HEK293 (cell line): ENCODE results near the gene AP2M1.

Experiments used
- CTCF ChIA-PET: fragments of 350-600 bp; formaldehyde crosslinking; extraction: SDS; loops from one replicate; lab custom pipeline; 2021; ENCODE audit warnings: antibody characterized with exemption; lab: Yijun Ruan, JAX
- POLR2A ChIA-PET: fragments of 300-600 bp; formaldehyde crosslinking; extraction: SDS; loops from one replicate; lab custom pipeline; 2020; ENCODE audit warnings: antibody characterized with exemption, inconsistent platforms; lab: Yijun Ruan, JAX
- H3K27ac ChIP-seq: fragments of 200-500 bp; sonication (Bioruptor generic); 2 replicates; pipeline ENCODE4 v1.5.1; 2014; ENCODE audit warnings: low read depth, low read length, control low read depth, inconsistent platforms; ENCODE audit errors: extremely low read depth
- H3K36me3 ChIP-seq, 2 experiments: fragments of 200-500 bp in 1 of 2; sonication (Bioruptor generic) in 1 of 2; 1 replicate in 1 of 2; 2 replicates in 1 of 2; pipeline ENCODE4 v1.5.1; 2014 to 2017; ENCODE audit warnings: inconsistent platforms in 2 of 2, low read length in 2 of 2; ENCODE audit not compliant: control insufficient read depth in 2 of 2, insufficient read depth in 1 of 2
- H3K4me1 ChIP-seq: fragments of 200-500 bp; sonication (Bioruptor generic); 2 replicates; pipeline ENCODE4 v1.5.1; 2014; ENCODE audit warnings: mild to moderate bottlenecking, low read length, inconsistent platforms; ENCODE audit not compliant: control insufficient read depth, insufficient read depth
- H3K4me3 ChIP-seq: 2 replicates; pipeline ENCODE4 v1.5.1; 2011; ENCODE audit warnings: low read depth, mild to moderate bottlenecking, control low read depth, low read length, moderate library complexity
- H3K9me3 ChIP-seq: fragments of 200-500 bp; sonication (Bioruptor generic); 2 replicates; pipeline ENCODE4 v1.5.1; 2014; ENCODE audit warnings: low read depth, low read length, inconsistent platforms; ENCODE audit not compliant: control insufficient read depth, insufficient read depth
- ELK4 ChIP-seq: IDR thresholded peaks from 2 replicates; pipeline ENCODE4 v1.6.1; 2011; ENCODE audit warnings: mild to moderate bottlenecking, low read depth, low read length, borderline replicate concordance
- INSM2 ChIP-seq: fragments of 450-650 bp; formaldehyde crosslinking; IDR thresholded peaks from 2 replicates; pipeline ENCODE4 v1.5.1; 2016; ENCODE audit warnings: missing biosample characterization, missing genetic modification characterization
- MEIS1 ChIP-seq: sonication (generic); formaldehyde crosslinking; IDR thresholded peaks from 2 replicates; pipeline ENCODE4 v1.8.1; 2022; ENCODE audit warnings: missing genetic modification reagents, mild to moderate bottlenecking, borderline replicate concordance
- MZF1 ChIP-seq: fragments of 450-650 bp; formaldehyde crosslinking; IDR thresholded peaks from 2 replicates; pipeline ENCODE4 v1.5.1; 2017; ENCODE audit warnings: missing biosample characterization, missing genetic modification characterization, borderline replicate concordance
- OVOL3 ChIP-seq: fragments of 450-650 bp; formaldehyde crosslinking; IDR thresholded peaks from 2 replicates; pipeline ENCODE4 v1.5.1; 2016; ENCODE audit warnings: missing biosample characterization, missing genetic modification characterization
- PBX3 ChIP-seq: sonication (generic); formaldehyde crosslinking; IDR thresholded peaks from 2 replicates; pipeline ENCODE4 v1.8.1; 2022; ENCODE audit warnings: mild to moderate bottlenecking, moderate library complexity, missing genetic modification reagents
- SCRT2 ChIP-seq: fragments of 450-650 bp; formaldehyde crosslinking; IDR thresholded peaks from 2 replicates; pipeline ENCODE4 v1.5.1; 2016; ENCODE audit warnings: missing biosample characterization, missing genetic modification characterization
- YY1 ChIP-seq: fragments of 450-650 bp; formaldehyde crosslinking; IDR thresholded peaks from 2 replicates; pipeline ENCODE4 v1.5.1; 2018; ENCODE audit warnings: missing biosample characterization, missing genetic modification characterization
- ZBTB1 ChIP-seq: fragments of 450-650 bp; formaldehyde crosslinking; IDR thresholded peaks from 2 replicates; pipeline ENCODE4 v1.5.1; 2016; ENCODE audit warnings: missing biosample characterization, missing genetic modification characterization
- ZNF138 ChIP-seq: fragments of 450-650 bp; formaldehyde crosslinking; IDR thresholded peaks from 2 replicates; pipeline ENCODE4 v1.5.1; 2016; ENCODE audit warnings: missing biosample characterization, missing genetic modification characterization, borderline replicate concordance
- ZNF157 ChIP-seq: fragments of 450-650 bp; formaldehyde crosslinking; IDR thresholded peaks from 2 replicates; pipeline ENCODE4 v1.5.1; 2016; ENCODE audit warnings: missing biosample characterization, missing genetic modification characterization
- ZNF202 ChIP-seq: fragments of 450-650 bp; formaldehyde crosslinking; IDR thresholded peaks from 2 replicates; pipeline ENCODE4 v1.5.1; 2016; ENCODE audit warnings: missing biosample characterization, missing genetic modification characterization, borderline replicate concordance
- ZNF24 ChIP-seq: fragments of 450-650 bp; formaldehyde crosslinking; IDR thresholded peaks from 2 replicates; pipeline ENCODE4 v1.5.1; 2016; ENCODE audit warnings: missing biosample characterization, missing genetic modification characterization
- ZNF449 ChIP-seq: fragments of 450-650 bp; formaldehyde crosslinking; IDR thresholded peaks from 2 replicates; pipeline ENCODE4 v1.5.1; 2017; ENCODE audit warnings: missing biosample characterization, mild to moderate bottlenecking, missing genetic modification characterization, moderate library complexity
- ZNF558 ChIP-seq: fragments of 450-650 bp; formaldehyde crosslinking; IDR thresholded peaks from 2 replicates; pipeline ENCODE4 v1.5.1; 2016; ENCODE audit warnings: missing biosample characterization, missing genetic modification characterization
- ZNF600 ChIP-seq: fragments of 450-650 bp; formaldehyde crosslinking; IDR thresholded peaks from 2 replicates; pipeline ENCODE4 v1.5.1; 2016; ENCODE audit warnings: missing biosample characterization, missing genetic modification characterization
- ZNF629 ChIP-seq: fragments of 450-650 bp; formaldehyde crosslinking; IDR thresholded peaks from 2 replicates; pipeline ENCODE4 v1.5.1; 2017; ENCODE audit warnings: missing biosample characterization, missing genetic modification characterization
- ZNF658 ChIP-seq: fragments of 450-650 bp; formaldehyde crosslinking; IDR thresholded peaks from 2 replicates; pipeline ENCODE4; 2016; ENCODE audit warnings: missing biosample characterization, missing genetic modification characterization
- ZNF660 ChIP-seq: fragments of 450-650 bp; IDR thresholded peaks from 2 replicates; pipeline ENCODE4 v1.5.1; 2018; ENCODE audit warnings: missing biosample characterization, mild to moderate bottlenecking, missing genetic modification characterization
- ZNF692 ChIP-seq: fragments of 450-650 bp; formaldehyde crosslinking; IDR thresholded peaks from 2 replicates; pipeline ENCODE4 v1.5.1; 2016; ENCODE audit warnings: missing biosample characterization, missing genetic modification characterization
- ZSCAN4 ChIP-seq: fragments of 450-650 bp; formaldehyde crosslinking; IDR thresholded peaks from 2 replicates; pipeline ENCODE4 v1.5.1; 2017; ENCODE audit warnings: missing biosample characterization, missing genetic modification characterization

AP2M1 gene

GRCh38 chr3:184203526-184203925 lies 28.9 kb downstream of the AP2M1 start (continued):
- TF ChIP-seq ZSCAN4 (no peak), OVOL3 (tag by site-specific recombination) (no peak), ZBTB1 (tag by site-specific recombination) (no peak)

- POLR2A ChIA-PET, result no interaction called here
- TF ChIP-seq ZNF658 (no peak), SCRT2 (tag by site-specific recombination) (no peak), ZNF558 (tag by site-specific recombination) (no peak), ZNF202 (tag by site-specific recombination) (no peak), MZF1 (tag by site-specific recombination) (no peak), PBX3 (CRISPR knock-in tag) (no peak)
- CTCF ChIA-PET, result interaction anchor here (1.2 kb wide), 1 partner anchor 18 kb away, joined by 4 read pairs; no protein-coding TSS in a partner anchor
Observed at GRCh38 chr3:184209146-184209923, 34.7 kb downstream of the AP2M1 start.

GRCh38 chr3:184211297-184211696 lies 36.6 kb downstream of the AP2M1 start:
- no peaks in the 10 kb centered on the region for H3K36me3 ChIP-seq
- no peaks in the 10 kb centered on the region for H3K9me3 ChIP-seq
- H3K4me3 ChIP-seq, result no peak overlapping the region
- H3K4me1 ChIP-seq, result no peaks in the 10 kb centered on the region
- POLR2A ChIA-PET, result no interaction called here
- CTCF ChIA-PET, result interaction anchor here (1.2 kb wide), 1 partner anchor 17 kb away, joined by 4 read pairs; no protein-coding TSS in a partner anchor
- no peak overlapping the region for H3K27ac ChIP-seq
- TF ChIP-seq ZNF138 (tag by site-specific recombination) (no peak), ZNF692 (tag by site-specific recombination) (no peak), ELK4 (no peak), ZNF600 (no peak), ZNF660 (no peak), INSM2 (tag by site-specific recombination) (no peak), ZNF157 (no peak), ZNF24 (tag by site-specific recombination) (no peak), YY1 (tag by site-specific recombination) (no peak), ZNF629 (no peak), ZNF449 (tag by site-specific recombination) (no peak), MEIS1 (CRISPR knock-in tag) (no peak)

More at GRCh38 chr3:184209146-184209923, 34.7 kb downstream of the AP2M1 start:
- H3K36me3 ChIP-seq, result no peaks in the 10 kb centered on the region
- no peak overlapping the region for H3K4me3 ChIP-seq
- H3K9me3 ChIP-seq, result no peaks in the 10 kb centered on the region
- no peak overlapping the region for H3K27ac ChIP-seq
- H3K4me1 ChIP-seq, result no peaks in the 10 kb centered on the region
